Measurements from ENCODE around the gene CD53.

Gene CD53

GRCh38 chr1:110876748-110877341 lies 3.9 kb downstream of the CD53 start:
- DNase-seq (ENCODE audit: low read depth): no peak

- DNase-seq (ENCODE audit: low read depth): no peak
These were observed 4.4 kb downstream of the CD53 start for GRCh38 chr1:110877364-110877763.

- no peak for DNase-seq (ENCODE audit: low read depth)
These were observed 4.8 kb downstream of the CD53 start for GRCh38 chr1:110877776-110878175.

GRCh38 chr1:110878591-110878990 lies 5.6 kb downstream of the CD53 start:
- no peak for DNase-seq (ENCODE audit: low read depth)

GRCh38 chr1:110878993-110879392 lies 6.0 kb downstream of the CD53 start:
- no peak for DNase-seq (ENCODE audit: low read depth)

- no peak for DNase-seq (ENCODE audit: low read depth)
These were observed 7.0 kb downstream of the CD53 start for GRCh38 chr1:110879758-110880606.

- DNase-seq (ENCODE audit: low read depth): no peak
These were observed 7.9 kb downstream of the CD53 start for GRCh38 chr1:110880708-110881374.

- DNase-seq (ENCODE audit: low read depth): no peak
These were observed 15.1 kb downstream of the CD53 start for GRCh38 chr1:110888049-110888448.

GRCh38 chr1:110888641-110889040 lies 15.7 kb downstream of the CD53 start:
- no peak for DNase-seq (ENCODE audit: low read depth)

GRCh38 chr1:110890474-110891196 lies 17.7 kb downstream of the CD53 start:
- DNase-seq (ENCODE audit: low read depth): no peak

GRCh38 chr1:110893908-110894490 lies 21.1 kb downstream of the CD53 start:
- no peak for DNase-seq (ENCODE audit: low read depth)

- no peak for DNase-seq (ENCODE audit: low read depth)
These were observed 23.1 kb downstream of the CD53 start for GRCh38 chr1:110896090-110896489.

GRCh38 chr1:110897681-110898080 lies 24.7 kb downstream of the CD53 start:
- DNase-seq (ENCODE audit: low read depth): no peak

- no peak for DNase-seq (ENCODE audit: low read depth)
These were observed 25.9 kb downstream of the CD53 start for GRCh38 chr1:110898734-110899457.

- no peak for DNase-seq (ENCODE audit: low read depth)
These were observed 26.5 kb downstream of the CD53 start for GRCh38 chr1:110899458-110899843.

GRCh38 chr1:110902820-110903463 lies 30.0 kb downstream of the CD53 start:
- no peak for DNase-seq (ENCODE audit: low read depth)

GRCh38 chr1:110903853-110904500 lies 31.0 kb downstream of the CD53 start:
- DNase-seq (ENCODE audit: low read depth): no peak

GRCh38 chr1:110912784-110913183 lies 39.8 kb downstream of the CD53 start:
- no peak for DNase-seq (ENCODE audit: low read depth)

- no peak for DNase-seq (ENCODE audit: low read depth)
These were observed 41.7 kb downstream of the CD53 start for GRCh38 chr1:110914676-110915075.

GRCh38 chr1:110915804-110916203 lies 42.9 kb downstream of the CD53 start:
- DNase-seq (ENCODE audit: low read depth): no peak

All from fibroblast of the conjunctiva (primary cell).